Osteoblast (primary cell): Measurements from ENCODE around the gene C4A. TPM values are rescaled to one million over a fixed set of nuclear protein-coding genes. Genes with fewer than 3 reads are reported as not detected.
A peak's percentile ranks its signal among the peaks of the same experiment; 100 is the strongest.
"Not testable (repeated sequence)": the region's sequence is repeated elsewhere in the genome, so short reads cannot be mapped to it uniquely, and the experiment has no call there.

Experiments
- DNase-seq: peaks from one replicate; pipeline ENCODE4 v3.0.0; 2011; ENCODE audit warnings: low spot score, mixed read lengths; ENCODE audit not compliant: insufficient read length; ENCODE audit errors: missing footprints
- H2AFZ ChIP-seq: 2 replicates; pipeline ENCODE4 v1.6.0; 2011; ENCODE audit warnings: mild to moderate bottlenecking, low read length
- H3K27ac ChIP-seq: 2 replicates; pipeline ENCODE4 v1.5.1; 2011; ENCODE audit warnings: mild to moderate bottlenecking, low read depth, low read length, moderate library complexity
- H3K27me3 ChIP-seq: 2 replicates; pipeline ENCODE4 v1.6.0; 2012; ENCODE audit warnings: mild to moderate bottlenecking, control low read depth, inconsistent platforms, low read length, moderate library complexity; ENCODE audit not compliant: insufficient read depth
- H3K36me3 ChIP-seq: 2 replicates; pipeline ENCODE4 v1.5.1; 2011; ENCODE audit warnings: mild to moderate bottlenecking, low read length, control low read depth, moderate library complexity; ENCODE audit not compliant: insufficient read depth
- H3K4me1 ChIP-seq: 2 replicates; pipeline ENCODE4 v1.5.1; 2011; ENCODE audit warnings: mild to moderate bottlenecking, low read length, control low read depth, moderate library complexity; ENCODE audit not compliant: insufficient read depth
- H3K4me2 ChIP-seq: 2 replicates; pipeline ENCODE4 v1.6.0; 2011; ENCODE audit warnings: mild to moderate bottlenecking, low read length; ENCODE audit not compliant: insufficient read depth
- H3K4me3 ChIP-seq: fragments of 200-600 bp; sonication (generic); 3 replicates; pipeline ENCODE4 v1.5.1; 2012; ENCODE audit warnings: mild to moderate bottlenecking, low read length, inconsistent platforms; ENCODE audit not compliant: insufficient read depth
- H3K79me2 ChIP-seq: 2 replicates; pipeline ENCODE4 v1.6.0; 2012; ENCODE audit warnings: mild to moderate bottlenecking, low read length, control low read depth, inconsistent platforms; ENCODE audit not compliant: insufficient read depth
- H3K9me3 ChIP-seq: 2 replicates; pipeline ENCODE4 v1.5.1; 2011; ENCODE audit warnings: low read depth, low read length, control low read depth
- H4K20me1 ChIP-seq: 2 replicates; pipeline ENCODE4 v1.6.0; 2012; ENCODE audit warnings: mild to moderate bottlenecking, low read length, control low read depth; ENCODE audit not compliant: insufficient read depth
- total RNA-seq: library from RNA; depleted of rRNA; stranded (reverse); fragments of >200 nt; gene quantifications from 2 replicates; pipeline ENCODE4 v1.2.3, GENCODE V29; 2012

Gene C4A
- total RNA-seq, 1 donor = 7.2 TPM

DNA sequence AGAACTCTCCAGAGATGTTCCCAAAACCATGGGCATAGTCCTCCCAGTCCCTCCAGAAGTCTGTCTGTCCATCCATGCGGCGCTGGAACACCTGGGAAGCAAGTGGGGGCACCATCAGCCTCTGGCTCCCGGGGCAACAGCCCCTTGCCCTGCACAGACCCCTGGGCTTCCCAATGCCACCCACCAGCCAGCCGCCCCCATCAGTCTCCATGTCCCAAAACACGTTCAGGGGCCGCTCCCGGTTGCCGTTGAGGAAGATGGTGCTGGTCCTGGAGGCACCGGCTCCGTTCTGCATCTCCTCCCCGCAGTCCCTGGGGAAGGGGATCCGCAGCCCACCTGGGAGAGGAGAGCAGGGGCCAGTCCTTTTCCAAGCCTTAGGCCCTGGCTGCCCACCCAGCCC, 27.7 kb downstream of the C4A start:
- DNase-seq, H3K36me3 ChIP-seq, H3K9me3 ChIP-seq, H2AFZ ChIP-seq, H3K79me2 ChIP-seq, H3K4me3 ChIP-seq, H3K27me3 ChIP-seq, H3K4me2 ChIP-seq, H4K20me1 ChIP-seq, H3K4me1 ChIP-seq, H3K27ac ChIP-seq: not testable (repeated sequence)

- not testable (repeated sequence) for H3K4me1 ChIP-seq, H3K36me3 ChIP-seq, H4K20me1 ChIP-seq, H3K27ac ChIP-seq, H3K9me3 ChIP-seq, H3K79me2 ChIP-seq, H3K4me3 ChIP-seq, H3K4me2 ChIP-seq, H2AFZ ChIP-seq, H3K27me3 ChIP-seq
- DNase-seq = peak; percentile 1
Measured at GRCh38 chr6:32010856-32011530, 29.1 kb downstream of the C4A start.

- H3K79me2 ChIP-seq, H3K27ac ChIP-seq, H4K20me1 ChIP-seq, H3K4me1 ChIP-seq, H3K4me2 ChIP-seq, H3K9me3 ChIP-seq, DNase-seq, H3K4me3 ChIP-seq, H3K36me3 ChIP-seq, H3K27me3 ChIP-seq, H2AFZ ChIP-seq: not testable (repeated sequence)
Measured at GRCh38 chr6:32012941-32013617, 31.2 kb downstream of the C4A start.

DNA sequence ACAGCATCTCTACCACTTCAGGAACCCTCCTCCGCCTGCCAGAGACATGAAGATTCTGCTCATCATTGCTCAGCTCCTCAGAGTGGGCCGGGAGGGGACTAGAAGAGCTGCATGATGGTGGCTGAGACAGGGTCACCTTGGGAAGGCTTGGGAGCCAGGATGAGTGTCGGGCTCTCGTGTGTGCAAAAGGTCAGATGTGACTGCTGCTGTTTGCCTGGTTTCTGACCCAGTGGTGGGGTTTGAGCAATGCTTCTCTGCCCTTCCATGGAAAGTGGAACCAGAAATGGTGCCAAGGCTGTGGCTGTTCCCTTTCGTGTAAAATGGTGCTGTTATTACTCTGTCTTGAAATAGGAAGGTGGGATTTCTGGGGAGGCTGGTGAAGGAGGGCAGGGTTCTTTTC, 31.9 kb downstream of the C4A start:
- H3K4me1 ChIP-seq, H2AFZ ChIP-seq, H4K20me1 ChIP-seq, H3K27me3 ChIP-seq, H3K36me3 ChIP-seq, DNase-seq, H3K27ac ChIP-seq, H3K79me2 ChIP-seq, H3K4me3 ChIP-seq, H3K4me2 ChIP-seq, H3K9me3 ChIP-seq: not testable (repeated sequence)

GRCh38 chr6:32014547-32014946, 32.7 kb downstream of the C4A start, which contains the start of gene C4B:
Gene C4B, plus strand, starts transcription at chr6:32014795. Its CDS starts 51 bp downstream, at chr6:32014846.
- H3K27me3 ChIP-seq, H3K4me1 ChIP-seq, H4K20me1 ChIP-seq, DNase-seq, H3K36me3 ChIP-seq, H3K27ac ChIP-seq, H3K4me2 ChIP-seq, H2AFZ ChIP-seq, H3K4me3 ChIP-seq, H3K9me3 ChIP-seq, H3K79me2 ChIP-seq: not testable (repeated sequence)

- not testable (repeated sequence) for H3K36me3 ChIP-seq, H3K27ac ChIP-seq
Measured at GRCh38 chr6:32022100-32022499, 40.2 kb downstream of the C4A start.

DNA sequence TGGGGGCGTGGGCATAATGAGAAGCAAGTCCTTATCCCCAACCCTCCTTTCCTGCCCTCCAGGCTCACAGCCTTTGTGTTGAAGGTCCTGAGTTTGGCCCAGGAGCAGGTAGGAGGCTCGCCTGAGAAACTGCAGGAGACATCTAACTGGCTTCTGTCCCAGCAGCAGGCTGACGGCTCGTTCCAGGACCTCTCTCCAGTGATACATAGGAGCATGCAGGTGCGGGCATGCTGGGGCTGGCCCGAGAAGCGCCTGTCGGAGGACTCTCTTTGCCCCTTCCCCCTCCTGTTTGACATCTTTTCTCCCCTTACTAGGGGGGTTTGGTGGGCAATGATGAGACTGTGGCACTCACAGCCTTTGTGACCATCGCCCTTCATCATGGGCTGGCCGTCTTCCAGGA, 46.8 kb downstream of the C4A start:
- not testable (repeated sequence) for H3K9me3 ChIP-seq, H3K4me3 ChIP-seq, H3K36me3 ChIP-seq, H3K79me2 ChIP-seq, H4K20me1 ChIP-seq, H3K27me3 ChIP-seq, H3K4me2 ChIP-seq, DNase-seq, H3K27ac ChIP-seq, H3K4me1 ChIP-seq, H2AFZ ChIP-seq

More at GRCh38 chr6:32022100-32022499, 40.2 kb downstream of the C4A start:
- H3K4me2 ChIP-seq, H3K4me1 ChIP-seq, H4K20me1 ChIP-seq, H2AFZ ChIP-seq, H3K79me2 ChIP-seq, H3K9me3 ChIP-seq, H3K27me3 ChIP-seq, DNase-seq, H3K4me3 ChIP-seq: not testable (repeated sequence)

DNA sequence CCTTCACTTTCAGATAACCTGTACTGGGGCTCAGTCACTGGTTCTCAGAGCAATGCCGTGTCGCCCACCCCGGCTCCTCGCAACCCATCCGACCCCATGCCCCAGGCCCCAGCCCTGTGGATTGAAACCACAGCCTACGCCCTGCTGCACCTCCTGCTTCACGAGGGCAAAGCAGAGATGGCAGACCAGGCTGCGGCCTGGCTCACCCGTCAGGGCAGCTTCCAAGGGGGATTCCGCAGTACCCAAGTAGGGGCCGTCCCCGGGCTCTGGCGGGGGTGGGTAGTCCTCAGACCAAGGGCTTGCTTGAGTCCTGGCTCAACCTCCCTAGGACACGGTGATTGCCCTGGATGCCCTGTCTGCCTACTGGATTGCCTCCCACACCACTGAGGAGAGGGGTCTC, 47.7 kb downstream of the C4A start:
- H2AFZ ChIP-seq, H3K9me3 ChIP-seq, H3K4me3 ChIP-seq, H3K27ac ChIP-seq, H3K36me3 ChIP-seq, H3K4me1 ChIP-seq, H3K79me2 ChIP-seq, H3K27me3 ChIP-seq, H4K20me1 ChIP-seq, DNase-seq, H3K4me2 ChIP-seq: not testable (repeated sequence)
